A673 (cell line): ENCODE data around the gene GYS1.
"Not testable (repeated sequence)": the region's sequence is repeated elsewhere in the genome, so short reads cannot be mapped to it uniquely, and the experiment has no call there.

Source experiments
- EZH2 ChIP-seq: fragments of 200-600 bp; sonication (generic); IDR thresholded peaks from 2 replicates; pipeline ENCODE4 v1.6.1; 2017; ENCODE audit warnings: borderline replicate concordance, low read depth, mild to moderate bottlenecking, mixed read lengths, antibody characterized with exemption, low read length; ENCODE audit not compliant: poor library complexity, severe bottlenecking
- TF ChIP-seq, protein P1 (sequence below): fragments of 300-800, 200-600 bp; sonication (generic); conservative IDR thresholded peaks from 2 replicates; pipeline ENCODE4 v1.5.1; 2017; ENCODE audit warnings: low read depth, mild to moderate bottlenecking, antibody characterized with exemption, low read length, moderate library complexity, mixed read lengths

DNA sequence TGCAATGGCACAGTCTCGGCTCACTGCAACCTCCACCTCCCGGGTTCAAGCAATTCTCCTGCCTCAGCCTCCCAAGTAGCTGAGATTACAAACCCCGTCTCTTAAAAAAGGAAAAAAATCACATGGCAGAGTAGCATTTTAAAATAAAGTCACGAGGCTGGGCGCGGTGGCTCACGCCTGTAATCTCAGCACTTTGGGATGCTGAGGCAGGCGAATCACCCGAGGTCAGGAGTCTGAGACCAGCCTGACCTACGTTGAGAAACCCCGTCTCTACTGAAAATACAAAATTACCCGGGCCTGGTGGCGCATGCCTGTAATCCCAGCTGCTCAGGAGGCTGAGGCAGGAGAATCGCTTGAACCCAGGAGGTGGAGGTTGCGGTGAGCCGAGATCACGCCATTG, 65.4 kb downstream of the GYS1 start:
- TF ChIP-seq, protein P1, sequence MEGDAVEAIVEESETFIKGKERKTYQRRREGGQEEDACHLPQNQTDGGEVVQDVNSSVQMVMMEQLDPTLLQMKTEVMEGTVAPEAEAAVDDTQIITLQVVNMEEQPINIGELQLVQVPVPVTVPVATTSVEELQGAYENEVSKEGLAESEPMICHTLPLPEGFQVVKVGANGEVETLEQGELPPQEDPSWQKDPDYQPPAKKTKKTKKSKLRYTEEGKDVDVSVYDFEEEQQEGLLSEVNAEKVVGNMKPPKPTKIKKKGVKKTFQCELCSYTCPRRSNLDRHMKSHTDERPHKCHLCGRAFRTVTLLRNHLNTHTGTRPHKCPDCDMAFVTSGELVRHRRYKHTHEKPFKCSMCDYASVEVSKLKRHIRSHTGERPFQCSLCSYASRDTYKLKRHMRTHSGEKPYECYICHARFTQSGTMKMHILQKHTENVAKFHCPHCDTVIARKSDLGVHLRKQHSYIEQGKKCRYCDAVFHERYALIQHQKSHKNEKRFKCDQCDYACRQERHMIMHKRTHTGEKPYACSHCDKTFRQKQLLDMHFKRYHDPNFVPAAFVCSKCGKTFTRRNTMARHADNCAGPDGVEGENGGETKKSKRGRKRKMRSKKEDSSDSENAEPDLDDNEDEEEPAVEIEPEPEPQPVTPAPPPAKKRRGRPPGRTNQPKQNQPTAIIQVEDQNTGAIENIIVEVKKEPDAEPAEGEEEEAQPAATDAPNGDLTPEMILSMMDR = not testable (repeated sequence)
- not testable (repeated sequence) for TF ChIP-seq EZH2
